Myocyte (in vitro differentiated cells): ENCODE measurements around the gene ARHGAP26. TPM values are rescaled to one million over a fixed set of nuclear protein-coding genes. Genes with fewer than 3 reads are reported as not detected.
A peak's percentile ranks its signal among the peaks of the same experiment; 100 is the strongest.

ENCODE experiments used
- DNase-seq: peaks from one replicate; pipeline ENCODE4 v3.0.0-alpha.2; 2012; ENCODE audit warnings: low read depth
- total RNA-seq: library from RNA; depleted of rRNA; stranded (reverse); fragments of >200 nt; gene quantifications from 2 replicates; pipeline ENCODE4 v1.2.3, GENCODE V29; 2014

The ARHGAP26 gene
- total RNA-seq, 1 donor from 2014 or later = 2.8 TPM

DNA sequence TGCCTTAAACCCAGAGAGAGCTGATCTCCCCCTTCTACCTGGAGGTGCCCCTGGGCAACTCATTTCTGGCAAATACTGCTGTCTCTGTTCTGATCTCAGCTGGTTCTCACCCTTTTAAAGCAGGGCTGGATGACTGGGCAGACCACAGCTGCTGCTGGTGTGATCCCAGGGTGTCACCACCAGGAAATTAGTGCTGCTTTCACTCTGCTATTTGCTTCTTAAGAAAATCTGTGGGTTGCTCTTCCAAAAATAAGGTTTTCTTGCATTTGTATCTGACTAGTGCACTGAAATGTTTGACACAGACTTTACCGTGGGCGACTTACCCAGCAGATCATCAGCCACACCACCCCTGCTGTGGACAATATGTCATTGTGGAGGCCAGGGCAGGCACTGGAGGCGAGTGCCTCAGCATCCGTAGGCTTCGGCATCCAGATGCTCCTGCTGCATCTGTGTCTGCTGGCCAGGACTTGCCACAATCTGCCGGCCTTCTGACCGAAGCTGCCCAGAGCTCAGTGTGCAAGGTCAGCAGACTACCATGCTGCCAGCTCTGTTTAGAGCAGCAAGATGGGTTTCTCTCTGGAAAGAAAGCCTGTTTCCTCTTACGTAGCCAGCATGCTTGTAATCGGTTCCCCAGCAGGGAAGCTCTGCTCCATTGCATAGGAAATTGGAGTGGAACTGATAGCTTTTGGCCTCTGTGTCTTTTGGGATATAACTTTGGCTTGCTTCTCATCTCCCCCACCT is 13.6 kb downstream of the ARHGAP26 start:
- DNase-seq = peak; percentile 41

DNA sequence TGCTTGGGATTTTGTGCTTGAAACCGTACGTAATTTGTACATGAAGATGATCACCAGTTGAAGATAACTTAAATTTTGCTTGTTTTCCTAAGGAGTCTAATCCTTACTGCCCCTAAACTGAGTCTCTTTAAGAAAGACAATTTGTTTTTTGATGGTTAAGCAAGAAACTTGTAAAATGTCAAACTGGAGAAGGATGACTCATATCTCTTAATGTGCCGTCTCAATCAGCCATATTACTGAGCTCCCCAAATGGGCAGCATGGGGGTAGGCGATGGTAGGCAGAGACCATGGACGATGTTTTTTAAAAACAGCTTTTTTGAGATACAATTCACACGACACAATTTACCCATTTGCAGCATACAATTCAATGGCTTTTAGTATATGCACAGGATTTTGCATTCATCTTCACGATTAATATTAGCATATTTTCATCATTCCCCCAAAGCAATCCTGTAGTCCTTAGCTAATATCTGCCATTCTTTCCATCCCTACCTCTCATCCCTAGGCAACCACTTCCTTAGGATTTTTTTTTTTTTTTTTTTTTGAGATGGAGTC is 14.3 kb downstream of the ARHGAP26 start:
- DNase-seq = no peak

DNA sequence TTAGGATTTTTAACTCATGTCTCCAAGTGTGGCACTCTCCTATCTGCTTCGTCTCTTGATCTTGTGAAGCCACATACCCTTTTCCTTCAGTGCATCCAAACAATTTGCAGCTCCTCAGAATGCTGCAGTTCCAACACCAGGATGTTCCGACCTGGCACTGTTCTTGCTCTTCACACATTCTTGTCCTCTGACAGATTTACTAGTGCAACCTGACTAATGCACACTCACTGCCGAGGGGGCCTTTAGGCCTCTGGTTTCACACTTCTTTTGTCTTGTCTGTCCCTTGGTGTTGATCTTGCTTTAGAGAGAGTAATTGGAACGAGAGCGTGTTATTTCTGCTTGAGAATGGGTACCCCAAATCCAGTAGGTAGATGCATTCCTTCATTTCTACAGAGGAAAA is 15.0 kb downstream of the ARHGAP26 start:
- no peak for DNase-seq

DNA sequence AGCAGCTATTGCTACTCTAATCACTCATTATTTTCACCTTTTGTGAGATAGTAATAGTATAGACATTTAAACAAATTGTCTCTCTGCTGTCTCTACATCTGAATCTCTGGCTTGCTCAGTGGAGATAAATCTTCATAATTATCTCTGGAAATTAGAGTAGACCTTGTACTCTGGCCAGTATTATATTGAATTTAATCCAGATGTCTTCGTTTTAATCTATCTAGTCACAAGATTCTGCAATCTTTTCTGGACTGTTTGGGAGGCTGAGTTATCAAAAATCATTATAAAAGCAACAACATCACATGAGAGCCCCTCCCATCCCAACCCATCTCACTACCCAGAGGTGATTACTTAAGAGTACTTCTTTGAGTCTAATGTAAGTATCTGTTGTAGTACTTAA is 19.0 kb downstream of the ARHGAP26 start:
- no peak for DNase-seq

DNA sequence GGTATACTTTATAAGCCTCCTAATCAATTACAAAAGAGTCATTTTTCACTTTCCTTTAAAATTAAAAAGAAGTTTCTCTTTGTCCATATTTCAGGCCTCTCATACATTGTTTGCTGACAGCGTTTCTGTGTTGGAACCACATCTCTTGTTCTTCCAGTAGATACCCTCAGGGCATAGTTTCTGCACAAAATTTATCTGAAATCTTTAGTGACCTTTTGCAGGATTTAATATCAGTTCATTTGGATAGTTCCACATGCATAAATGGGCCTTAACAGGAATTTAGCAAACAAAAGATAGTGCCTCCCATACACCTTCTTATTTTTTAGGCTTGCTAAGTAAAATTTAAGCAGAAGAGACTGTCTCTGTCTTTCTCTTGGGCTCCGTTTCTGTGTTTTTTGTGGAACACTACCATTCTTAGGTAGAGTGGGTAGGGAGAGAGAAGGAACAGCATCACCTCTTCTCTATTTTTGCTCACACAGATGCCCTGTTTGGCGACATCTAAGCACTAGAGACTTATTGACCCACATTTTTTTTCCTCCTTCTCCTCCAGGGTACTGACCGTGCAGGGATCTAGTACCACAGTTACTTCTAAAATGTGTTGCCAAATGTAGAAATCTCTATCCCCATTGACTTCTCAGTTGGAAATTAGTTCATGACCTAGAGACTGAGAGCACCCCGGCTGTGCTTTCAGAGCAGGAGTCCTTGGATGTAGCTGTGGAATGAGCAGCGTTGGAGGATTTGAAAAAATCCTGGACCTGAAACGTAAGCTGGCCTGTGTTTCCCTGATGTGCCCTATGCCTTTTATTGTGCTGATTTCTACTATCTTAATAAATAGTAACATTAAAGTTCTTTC is 22.1 kb downstream of the ARHGAP26 start:
- no peak for DNase-seq

DNA sequence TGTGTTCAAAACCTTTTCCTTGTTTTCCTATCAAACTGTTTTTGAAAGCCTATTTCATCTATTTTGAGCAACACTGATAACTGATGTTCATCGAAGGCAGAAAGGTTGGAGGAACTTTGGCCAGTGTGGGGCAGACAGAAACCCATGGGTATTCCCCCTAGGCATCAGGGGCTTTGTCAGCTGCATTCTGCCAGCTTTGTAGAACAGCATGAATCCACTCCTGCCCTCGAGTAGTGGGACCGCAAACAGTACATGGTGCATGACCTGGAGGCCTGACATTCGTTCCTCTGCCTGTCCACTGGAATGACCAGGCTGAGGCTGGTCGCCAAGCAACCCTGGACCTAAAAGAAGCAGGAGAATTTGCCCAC is 22.7 kb downstream of the ARHGAP26 start:
- no peak for DNase-seq

DNA sequence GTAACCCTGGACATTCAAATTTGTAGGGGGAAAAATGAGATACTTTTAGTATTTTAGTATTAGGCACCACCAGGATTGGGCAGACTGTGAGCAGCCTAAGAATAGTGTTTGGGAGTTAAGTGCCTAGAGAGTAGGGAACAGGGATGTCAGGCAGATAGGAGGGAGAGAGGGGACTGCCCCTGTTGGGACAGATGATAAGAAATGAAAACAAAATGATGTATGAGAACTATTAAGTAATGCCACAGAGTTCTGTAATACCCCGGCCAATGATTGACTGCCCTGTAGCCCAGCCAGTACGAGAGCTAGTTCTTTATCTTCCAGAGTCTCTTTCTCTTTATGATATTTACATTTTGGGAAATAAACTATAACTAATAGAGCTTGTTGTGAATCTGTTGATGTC is 24.4 kb downstream of the ARHGAP26 start:
- no peak for DNase-seq

DNA sequence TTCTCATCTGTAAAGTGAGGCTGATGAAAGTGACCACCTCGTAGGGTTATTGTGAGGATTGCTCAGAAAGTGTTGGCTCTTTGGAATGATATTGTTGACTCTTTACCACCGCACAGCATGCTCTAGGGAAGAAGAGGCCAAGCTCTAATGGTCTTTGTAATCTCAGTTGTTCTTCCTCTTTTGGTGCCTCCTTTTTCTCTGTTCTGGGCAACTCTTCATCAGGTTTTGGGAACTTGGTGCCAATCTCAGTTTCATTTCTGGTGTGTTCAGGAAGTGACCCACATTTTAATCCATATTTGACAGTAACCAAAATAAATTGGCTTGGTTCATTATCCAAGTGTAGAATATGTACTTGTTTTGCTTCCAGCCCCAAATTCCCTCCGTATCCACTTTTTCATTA is 25.1 kb downstream of the ARHGAP26 start:
- no peak for DNase-seq

DNA sequence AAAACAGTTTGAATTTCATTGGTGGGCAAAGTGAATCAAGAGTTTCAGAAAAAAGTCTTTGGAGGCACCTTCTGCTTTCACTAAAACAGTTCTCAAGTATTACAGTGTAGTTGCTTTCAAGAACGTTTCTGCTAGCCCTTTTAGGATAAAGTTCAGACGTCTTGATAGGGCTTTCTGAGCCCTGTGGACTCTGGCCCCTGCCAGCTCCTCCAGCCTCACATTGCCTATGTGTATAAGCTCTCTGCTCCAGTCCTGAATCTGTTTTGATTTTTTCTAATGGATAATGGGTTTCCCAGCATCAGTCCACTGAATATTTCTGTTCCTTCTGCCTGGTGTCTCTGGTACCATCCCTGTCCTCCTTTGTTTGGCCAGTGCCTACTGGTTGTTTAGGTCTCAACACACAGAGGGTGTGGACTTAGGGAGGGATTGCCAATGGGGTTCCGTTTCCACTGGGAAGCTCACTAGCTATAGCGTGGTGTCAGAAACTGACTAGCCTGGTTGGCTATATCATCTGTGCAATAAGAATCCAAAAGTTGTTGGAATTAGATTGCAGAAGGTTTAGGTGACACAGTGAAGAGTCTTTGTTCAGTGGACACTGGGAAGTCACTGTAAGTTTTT is 26.4 kb downstream of the ARHGAP26 start:
- DNase-seq = no peak

DNA sequence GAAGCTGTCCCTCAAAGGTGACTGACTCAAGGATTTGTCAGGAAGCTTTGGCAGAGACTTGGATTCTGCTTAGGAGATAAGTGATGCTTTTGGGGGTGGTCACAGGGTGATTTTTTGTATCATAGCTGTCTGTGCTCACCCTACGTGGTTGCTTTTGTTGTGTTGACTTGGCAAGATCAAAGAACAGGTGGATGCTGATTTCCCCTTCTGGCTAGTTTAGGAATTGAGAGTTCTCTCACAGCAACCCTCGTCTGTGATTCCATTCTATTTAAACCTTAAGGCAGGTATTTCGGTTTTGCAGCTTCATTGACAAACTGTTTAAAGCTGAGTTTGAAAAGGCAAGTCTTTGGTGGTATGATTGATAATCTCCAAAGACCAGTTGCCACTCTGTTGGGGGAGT is 27.2 kb downstream of the ARHGAP26 start:
- no peak for DNase-seq

DNA sequence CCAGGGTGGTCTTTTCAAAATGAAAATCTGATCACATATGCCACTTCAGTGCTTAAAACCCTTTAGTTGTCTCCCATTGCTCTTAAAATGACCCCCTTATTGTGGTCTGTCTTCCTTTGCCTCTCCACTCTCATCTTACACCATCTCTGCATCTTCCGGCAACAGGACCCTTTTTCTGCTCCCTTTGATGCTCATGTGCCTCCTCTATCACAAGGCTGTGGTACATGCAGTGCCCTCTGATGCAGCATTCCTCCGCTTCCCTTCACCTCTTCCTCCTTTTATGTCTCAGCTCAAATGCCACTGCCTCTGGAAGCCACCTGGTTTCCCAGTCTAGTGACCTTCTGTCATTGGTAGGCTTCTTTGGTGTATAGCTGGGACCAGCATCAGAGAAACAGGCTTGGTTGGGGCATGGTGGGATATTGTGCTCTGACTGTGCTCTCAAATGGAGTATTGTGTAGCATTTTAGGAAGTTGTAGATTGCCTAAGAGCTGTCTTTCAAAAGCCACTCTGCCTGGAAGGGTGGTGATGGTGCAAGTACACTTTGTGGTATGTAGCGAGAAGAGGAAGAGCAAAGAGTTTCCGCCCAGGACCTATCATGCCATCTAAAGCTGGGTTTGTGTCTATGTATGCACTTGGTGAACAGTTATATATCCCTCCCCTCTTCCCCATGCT is 28.1 kb downstream of the ARHGAP26 start:
- no peak for DNase-seq

DNA sequence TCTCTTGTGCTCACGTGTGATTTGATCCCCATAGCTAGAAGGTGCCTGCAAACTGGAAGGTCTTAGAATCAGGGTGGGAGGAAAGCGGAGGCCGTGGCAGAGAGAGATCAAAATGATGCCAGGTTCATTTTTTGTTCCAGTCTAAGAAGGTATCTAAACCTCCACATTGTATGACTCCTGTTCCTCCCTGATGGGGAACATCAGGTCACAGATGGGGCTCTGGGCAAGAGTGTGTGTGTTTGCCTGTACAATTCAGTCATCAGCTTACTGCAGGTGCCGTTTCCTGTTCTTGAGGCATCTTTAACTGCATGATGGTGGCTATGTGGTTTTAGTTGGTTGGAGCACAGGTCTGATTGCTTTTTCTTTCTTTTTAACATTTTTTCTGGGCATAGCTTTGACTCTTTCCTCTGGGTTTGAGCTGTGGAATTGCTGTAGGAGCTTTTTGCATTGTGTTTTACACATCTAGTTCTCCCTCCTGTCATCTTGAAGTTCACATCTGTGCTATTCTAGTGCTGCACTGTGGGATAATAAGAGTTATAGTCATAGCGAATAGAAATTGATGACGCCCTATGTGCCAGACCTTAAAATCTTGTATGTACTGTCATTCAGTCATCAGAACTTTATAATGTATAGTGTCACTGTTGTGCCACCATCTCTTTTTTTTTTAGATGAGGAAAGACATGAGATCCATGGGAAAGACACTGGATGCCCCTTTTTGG is 30.8 kb downstream of the ARHGAP26 start:
- no peak for DNase-seq

DNA sequence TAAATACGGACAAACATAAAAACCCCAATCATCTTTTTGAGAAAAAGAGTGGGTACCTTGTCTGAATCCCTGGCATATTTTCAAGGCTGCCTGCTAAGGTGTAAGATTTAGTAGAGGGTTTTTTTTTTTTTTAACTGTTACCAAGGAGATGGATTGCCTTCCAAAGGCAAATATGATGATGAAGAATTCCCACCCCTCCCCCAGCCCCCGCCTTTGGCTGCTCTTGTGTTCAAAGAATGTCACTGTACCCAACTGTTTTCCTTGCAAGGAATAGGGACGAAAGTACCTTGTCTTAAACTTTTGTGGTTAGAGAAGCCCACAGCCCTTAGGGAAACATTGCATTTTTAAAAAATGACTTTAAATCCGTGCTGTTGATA is 31.3 kb downstream of the ARHGAP26 start:
- no peak for DNase-seq

DNA sequence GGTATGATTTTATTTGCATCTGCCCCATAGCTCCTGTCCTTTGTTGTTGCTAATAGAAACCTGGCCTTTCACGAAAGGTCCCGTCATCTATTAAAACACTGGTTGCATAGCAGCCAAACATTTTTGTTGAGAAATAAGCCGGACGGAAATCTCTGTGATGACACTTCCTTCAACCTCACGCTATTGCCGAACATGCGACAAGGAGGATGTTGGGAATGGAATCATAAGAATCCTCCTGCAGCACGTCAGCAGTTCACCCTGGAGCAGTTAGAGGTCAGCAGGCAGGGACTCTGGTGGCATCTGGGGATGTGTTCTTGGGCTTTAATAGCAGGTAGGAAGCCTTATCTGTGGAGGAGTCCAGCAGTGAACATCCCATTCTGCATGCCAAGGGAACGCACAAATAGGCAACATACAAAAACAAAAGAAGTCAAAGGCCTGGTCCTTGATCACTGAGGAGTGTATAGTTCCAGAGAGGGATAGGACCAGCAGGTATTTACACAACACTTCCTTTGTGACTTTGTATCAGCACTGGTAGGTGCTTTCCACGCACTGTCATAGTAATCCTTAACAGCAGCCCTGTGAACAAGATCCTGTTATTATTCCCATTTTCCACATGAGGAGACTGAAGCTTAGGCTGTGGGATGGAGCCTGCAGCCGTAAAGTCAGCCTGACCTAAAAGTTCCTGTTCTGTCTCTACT is 33.4 kb downstream of the ARHGAP26 start:
- DNase-seq = no peak

DNA sequence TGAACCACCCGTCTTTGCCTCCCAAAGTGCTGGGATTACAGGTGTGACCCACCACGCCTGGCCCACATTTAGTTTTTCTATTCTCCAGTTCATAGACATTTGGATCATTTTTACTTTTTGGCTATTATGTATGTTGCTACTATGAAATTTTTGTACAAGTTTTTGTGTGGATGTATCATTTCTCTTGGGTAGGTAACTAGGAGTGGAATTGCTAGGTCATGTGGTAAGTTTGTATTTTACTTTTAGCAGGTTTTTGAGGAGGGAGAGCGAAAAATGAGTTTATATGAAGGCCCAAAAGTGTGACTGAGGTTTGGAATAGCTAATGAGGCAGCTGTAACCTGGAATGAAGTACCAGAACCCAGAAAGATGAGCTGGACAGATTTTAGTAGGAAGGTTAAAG is 35.2 kb downstream of the ARHGAP26 start:
- DNase-seq = no peak

DNA sequence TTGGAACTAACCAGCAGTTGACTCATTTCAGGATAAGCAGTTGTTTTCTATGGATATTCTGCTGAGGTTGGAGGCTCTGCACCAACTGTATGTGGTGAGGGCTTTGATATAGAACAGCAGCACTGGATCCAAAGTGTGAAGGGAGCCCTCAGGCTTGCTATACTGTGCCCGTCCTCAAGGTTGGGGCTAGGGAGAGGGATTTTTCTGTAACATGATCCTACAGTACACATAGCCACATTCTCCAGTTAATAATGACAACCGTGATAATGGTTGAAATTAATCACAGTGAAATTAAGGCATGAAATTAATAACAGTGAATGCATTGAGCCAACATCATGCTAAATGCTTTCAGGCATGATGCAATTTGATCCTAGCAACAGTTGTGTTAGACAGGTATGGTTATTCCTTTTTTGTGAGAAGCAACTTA is 36.7 kb downstream of the ARHGAP26 start:
- no peak for DNase-seq

DNA sequence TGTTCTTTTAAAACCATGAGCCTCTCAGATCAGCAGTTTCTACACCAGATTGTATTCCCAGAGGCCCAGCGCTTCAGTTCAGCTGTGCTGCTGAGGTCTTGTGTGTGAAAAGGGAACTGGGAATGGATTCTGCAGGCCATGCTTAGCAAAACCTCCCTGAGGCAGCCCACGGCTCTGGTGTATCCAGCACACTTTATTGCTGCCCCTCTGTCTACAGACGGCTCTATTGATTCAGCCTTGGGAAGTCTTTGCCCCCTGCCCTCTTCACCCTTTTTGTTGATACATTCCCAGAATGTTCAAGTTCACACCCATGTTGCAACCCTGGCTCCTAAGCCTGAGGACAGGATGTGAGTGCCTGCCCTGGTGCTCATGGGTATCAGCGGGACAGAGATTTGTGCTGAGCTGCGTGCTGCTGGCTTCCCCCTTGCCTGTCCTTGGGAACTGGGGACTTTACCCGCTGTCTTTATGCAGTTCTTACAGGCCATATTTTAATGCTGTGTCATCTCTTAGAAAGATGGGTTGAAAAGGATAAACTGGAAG is 37.3 kb downstream of the ARHGAP26 start:
- DNase-seq = no peak

DNA sequence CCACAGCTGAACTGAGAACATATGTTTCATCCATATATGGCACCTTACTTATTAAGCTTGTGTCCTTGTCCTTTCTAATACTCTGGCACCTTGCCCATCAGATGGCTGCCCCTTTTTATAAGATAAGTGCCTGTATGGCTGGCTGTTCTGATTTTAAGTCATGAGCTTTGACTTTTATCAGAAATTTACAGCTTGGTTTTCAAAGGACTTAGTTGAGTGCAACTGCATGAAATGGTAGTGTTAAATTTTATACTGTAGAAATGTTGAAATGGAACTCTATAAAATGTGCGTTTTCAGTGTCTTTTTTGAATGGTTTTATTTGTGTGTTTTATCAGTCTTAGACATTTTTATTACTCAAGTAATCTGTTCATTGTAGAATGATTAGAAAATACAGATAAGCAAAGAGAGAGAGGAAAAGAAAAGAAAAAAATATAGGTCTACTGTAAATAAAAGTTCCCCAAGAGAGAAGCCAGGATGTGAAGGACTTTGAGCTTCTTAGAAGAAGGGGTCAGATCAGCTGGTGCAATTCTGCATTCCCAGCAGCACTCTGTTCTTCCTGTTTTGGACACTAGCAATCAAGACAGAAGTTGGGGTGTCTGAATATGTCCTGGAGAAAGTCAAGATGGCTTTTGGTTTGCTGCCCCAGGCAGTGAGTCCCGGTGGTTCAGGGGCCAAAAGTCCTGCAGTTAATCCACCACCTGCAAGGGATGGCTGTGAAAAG is 38.9 kb downstream of the ARHGAP26 start:
- DNase-seq = no peak

DNA sequence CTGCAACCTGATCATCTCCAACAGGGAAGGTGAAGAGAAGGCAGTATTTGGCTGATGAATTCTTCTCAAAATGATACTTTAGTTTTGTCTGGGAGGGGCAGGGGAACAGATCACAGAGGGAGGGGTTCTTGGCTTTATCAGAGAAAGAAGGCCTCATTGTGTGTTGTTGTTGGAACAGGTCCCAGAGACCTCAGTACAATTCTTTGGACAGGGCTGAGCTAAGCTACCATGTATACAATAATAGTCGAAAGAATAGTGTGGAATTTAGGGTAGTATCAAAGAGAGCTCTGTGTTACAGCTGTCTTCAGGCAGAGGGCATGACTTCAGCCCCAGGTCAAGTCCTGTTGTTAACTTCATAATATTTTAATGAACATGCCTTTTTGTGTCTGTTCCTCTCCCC is 39.9 kb downstream of the ARHGAP26 start:
- DNase-seq = no peak
